Measurements from ENCODE around the gene STIMATE.

DNA sequence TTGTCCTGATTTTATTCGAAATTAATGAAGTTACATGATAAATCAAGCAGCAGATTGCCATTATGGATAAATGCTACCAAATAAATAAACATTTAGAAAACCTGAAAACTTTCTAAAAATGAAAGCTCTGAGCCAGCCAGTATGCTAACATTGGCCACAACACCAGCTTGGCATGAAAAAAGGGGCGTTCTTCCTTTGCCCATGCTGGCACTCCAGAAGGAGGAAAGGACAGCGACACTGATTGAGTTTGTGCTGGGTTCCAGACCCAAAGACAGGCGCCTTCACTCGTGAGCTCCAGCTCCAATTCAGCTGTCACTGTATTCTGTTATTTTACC is 5.1 kb downstream of the STIMATE start:
- TF ChIP-seq, protein P1, sequence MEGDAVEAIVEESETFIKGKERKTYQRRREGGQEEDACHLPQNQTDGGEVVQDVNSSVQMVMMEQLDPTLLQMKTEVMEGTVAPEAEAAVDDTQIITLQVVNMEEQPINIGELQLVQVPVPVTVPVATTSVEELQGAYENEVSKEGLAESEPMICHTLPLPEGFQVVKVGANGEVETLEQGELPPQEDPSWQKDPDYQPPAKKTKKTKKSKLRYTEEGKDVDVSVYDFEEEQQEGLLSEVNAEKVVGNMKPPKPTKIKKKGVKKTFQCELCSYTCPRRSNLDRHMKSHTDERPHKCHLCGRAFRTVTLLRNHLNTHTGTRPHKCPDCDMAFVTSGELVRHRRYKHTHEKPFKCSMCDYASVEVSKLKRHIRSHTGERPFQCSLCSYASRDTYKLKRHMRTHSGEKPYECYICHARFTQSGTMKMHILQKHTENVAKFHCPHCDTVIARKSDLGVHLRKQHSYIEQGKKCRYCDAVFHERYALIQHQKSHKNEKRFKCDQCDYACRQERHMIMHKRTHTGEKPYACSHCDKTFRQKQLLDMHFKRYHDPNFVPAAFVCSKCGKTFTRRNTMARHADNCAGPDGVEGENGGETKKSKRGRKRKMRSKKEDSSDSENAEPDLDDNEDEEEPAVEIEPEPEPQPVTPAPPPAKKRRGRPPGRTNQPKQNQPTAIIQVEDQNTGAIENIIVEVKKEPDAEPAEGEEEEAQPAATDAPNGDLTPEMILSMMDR (IDR thresholded peaks at IDR 0.05): no peak
- TF ChIP-seq POLR2A (IDR thresholded peaks at IDR 0.05) (no peak), EP300 (IDR thresholded peaks at IDR 0.05) (no peak), POLR2AphosphoS5 (IDR thresholded peaks at IDR 0.05) (no peak)

All from stomach (tissue), 4 donors.